Common myeloid progenitor, CD34-positive (primary cell): ENCODE results near the gene OPRM1.
"Not testable (repeated sequence)": the region's sequence is repeated elsewhere in the genome, so short reads cannot be mapped to it uniquely, and the experiment has no call there.

Experiments used
- CTCF ChIA-PET: fragments of 350-600 bp; sonication (Branson Sonifier 250); formaldehyde crosslinking; loops from one replicate; lab custom pipeline; 2021; ENCODE audit warnings: antibody characterized with exemption; lab: Charles Lee
- POLR2A ChIA-PET: fragments of 350-600 bp; sonication (Branson Sonifier 250); formaldehyde crosslinking; loops from one replicate; lab custom pipeline; 2021; ENCODE audit warnings: antibody characterized with exemption; lab: Charles Lee
- DNase-seq, 3 donors: peaks; one replicate each; pipeline versions ENCODE4 v3.0.0 to v3.0.0-alpha.2; 2013
- H3K27ac ChIP-seq, 2 experiments: 1 replicate in 1 of 2; 2 replicates in 1 of 2; pipeline ENCODE4 v1.7.0; 2013; ENCODE audit warnings: inconsistent platforms in 2 of 2, low read length in 2 of 2, mild to moderate bottlenecking in 2 of 2, low read depth in 1 of 2, moderate library complexity in 1 of 2; ENCODE audit not compliant: severe bottlenecking in 2 of 2, insufficient read depth in 1 of 2, poor library complexity in 1 of 2
- H3K27me3 ChIP-seq, 5 experiments: replicated peaks in 2 of 5; 1 replicate in 3 of 5; 2 replicates in 2 of 5; pipeline versions ENCODE4 v1.6.1 to v1.7.0; 2013; ENCODE audit warnings: low read length in 4 of 5, mild to moderate bottlenecking in 2 of 5, moderate library complexity in 2 of 5, inconsistent platforms in 1 of 5; ENCODE audit not compliant: insufficient read depth in 5 of 5, control insufficient read depth in 4 of 5
- H3K36me3 ChIP-seq, 4 experiments: 1 replicate in 2 of 4; 2 replicates in 2 of 4; pipeline versions ENCODE4 v1.6.1 to v1.7.0; 2013; ENCODE audit warnings: low read length in 3 of 4, control low read depth in 1 of 4, mild to moderate bottlenecking in 1 of 4; ENCODE audit not compliant: control insufficient read depth in 4 of 4, insufficient read depth in 4 of 4
- H3K4me1 ChIP-seq, 4 experiments: 1 replicate in 3 of 4; 2 replicates in 1 of 4; pipeline versions ENCODE4 v1.6.1 to v1.7.1; 2013; ENCODE audit warnings: low read length in 3 of 4, mild to moderate bottlenecking in 3 of 4, control low read depth in 1 of 4, inconsistent platforms in 1 of 4, moderate library complexity in 1 of 4; ENCODE audit not compliant: control insufficient read depth in 4 of 4, insufficient read depth in 4 of 4; ENCODE audit errors: control extremely low read depth in 1 of 4
- H3K4me3 ChIP-seq, 7 experiments: 1 replicate in 4 of 7; 2 replicates in 3 of 7; pipeline versions ENCODE4 v1.5.1 to v1.7.0; 2013; ENCODE audit warnings: mild to moderate bottlenecking in 7 of 7, low read length in 6 of 7, moderate library complexity in 6 of 7, inconsistent platforms in 2 of 7, low read depth in 2 of 7, control low read depth in 1 of 7; ENCODE audit not compliant: insufficient read depth in 4 of 7, control insufficient read depth in 1 of 7; ENCODE audit errors: extremely low read depth in 1 of 7
- H3K9me3 ChIP-seq, 5 experiments: 1 replicate in 4 of 5; 2 replicates in 1 of 5; pipeline versions ENCODE4 v1.6.1 to v1.7.1; 2013; ENCODE audit warnings: low read length in 4 of 5, mild to moderate bottlenecking in 2 of 5, inconsistent platforms in 1 of 5, low read depth in 1 of 5, moderate library complexity in 1 of 5; ENCODE audit not compliant: control insufficient read depth in 4 of 5, insufficient read depth in 2 of 5; ENCODE audit errors: control extremely low read depth in 1 of 5
- WGBS: methylation state at CpG from one replicate; pipeline ENCODE4 v1.1.5; 2013; ENCODE audit not compliant: insufficient coverage; 5-methylcytosine and 5-hydroxymethylcytosine counted together

OPRM1 gene

DNA sequence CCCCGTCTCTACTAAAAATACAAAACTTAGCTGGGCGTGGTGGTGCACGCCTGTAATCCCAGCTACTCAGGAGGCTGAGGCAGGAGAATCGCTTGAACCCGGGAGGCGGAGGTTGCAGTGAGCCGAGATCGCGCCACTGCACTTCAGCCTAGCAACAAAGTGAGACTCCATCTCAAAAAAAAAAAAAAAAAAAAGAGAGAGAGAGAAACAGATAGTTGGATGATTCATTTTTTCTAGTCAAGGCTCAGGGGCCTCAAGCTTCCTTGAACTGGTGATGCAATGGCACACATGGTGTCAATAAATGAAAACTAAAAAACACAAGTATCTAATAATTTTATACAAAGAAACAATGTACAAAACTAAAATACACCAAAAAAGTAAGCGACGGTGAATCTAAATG, 202.0 kb downstream of the OPRM1 start:
- H3K27ac ChIP-seq, H3K4me3 ChIP-seq, H3K9me3 ChIP-seq, H3K36me3 ChIP-seq, DNase-seq, POLR2A ChIA-PET, H3K27me3 ChIP-seq: not testable (repeated sequence)
- H3K4me1 ChIP-seq, result peaks cover 0 to 24% (median 0%) of the 10 kb centered on the region in 4 experiments
- WGBS, result 100% methylated on average over 2 of the region's 11 CpGs
- CTCF ChIA-PET, result interaction anchor here (0.9 to 1.7 kb wide), 4 partner anchors 9 to 58 kb away, joined by 3 to 6 read pairs (median 3); no protein-coding TSS in a partner anchor

DNA sequence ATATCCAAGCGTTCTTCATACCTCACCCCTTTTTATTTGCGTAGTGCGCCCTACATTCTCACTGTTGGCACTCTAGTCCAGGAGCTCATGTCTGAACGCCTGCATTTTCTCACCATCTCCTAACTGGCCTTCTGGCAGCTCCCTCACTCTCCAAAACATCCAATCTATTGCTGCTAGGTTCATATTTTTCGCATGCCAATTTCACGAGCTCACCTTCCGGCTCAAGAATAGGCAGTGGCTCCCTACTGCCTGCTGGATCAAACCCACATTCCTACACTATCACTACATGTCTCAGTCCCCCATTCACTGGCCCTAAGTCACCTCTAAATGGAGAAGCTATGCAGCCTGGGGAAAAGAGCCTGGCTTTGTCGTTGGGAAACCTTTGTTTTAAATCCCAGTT, 202.5 kb downstream of the OPRM1 start:
- Histone ChIP-seq H3K36me3 (no peaks in the 10 kb centered on the region), H3K4me1 (peaks cover 0 to 30% (median 0%) of the 10 kb centered on the region in 4 experiments), H3K4me3 (no peak overlapping the region), H3K27ac (no peak overlapping the region), H3K27me3 (no peaks in the 10 kb centered on the region), H3K9me3 (no peaks in the 10 kb centered on the region)
- no peak for DNase-seq
- CTCF ChIA-PET, result interaction anchor here (0.9 to 1.7 kb wide), 3 partner anchors 9 to 33 kb away, joined by 3 to 6 read pairs (median 3); no protein-coding TSS in a partner anchor
- POLR2A ChIA-PET, result no interaction called here
- 93% methylated on average over 4 of the region's 8 CpGs for WGBS

DNA sequence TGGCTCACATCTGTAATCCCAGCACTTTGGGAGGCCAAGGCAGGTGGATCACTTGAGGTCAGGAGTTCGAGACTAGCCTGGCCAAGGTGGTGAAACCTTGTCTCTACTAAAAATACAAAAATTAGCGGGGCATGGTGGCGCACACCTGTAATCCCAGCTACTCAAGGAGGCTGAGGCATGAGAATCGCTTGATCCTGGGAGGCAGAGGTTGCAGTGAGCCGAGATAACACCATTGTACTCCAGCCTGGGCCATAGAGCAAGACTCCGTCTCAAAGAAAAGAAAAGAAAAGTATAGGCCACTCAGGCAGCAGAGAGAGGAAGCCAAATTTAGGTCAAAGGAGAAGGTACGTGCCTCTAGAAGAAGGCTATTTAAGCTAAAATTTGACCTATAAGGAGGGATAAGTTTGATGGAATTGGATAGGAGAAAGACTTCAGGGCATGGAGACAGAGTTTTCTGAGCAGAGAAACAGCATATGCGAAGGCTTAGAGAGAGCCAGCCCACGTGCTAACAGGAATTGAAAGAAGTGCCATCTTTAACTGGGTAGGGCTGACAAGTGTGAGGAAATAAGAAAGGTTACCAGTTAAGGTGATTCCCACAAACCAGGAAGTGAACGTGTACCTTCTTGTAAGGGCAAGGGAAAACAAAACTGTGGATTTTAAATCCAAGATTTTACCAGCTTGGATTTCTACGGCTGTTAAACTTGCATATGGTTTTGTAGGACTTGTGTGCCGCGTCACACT, 203.7 kb downstream of the OPRM1 start:
- ChIA-PET POLR2A (no interaction called here), CTCF (no interaction called here)
- Histone ChIP-seq H3K9me3 (no peaks in the 10 kb centered on the region), H3K4me3 (no peak overlapping the region), H3K4me1 (peaks cover 0 to 42% (median 5%) of the 10 kb centered on the region in 4 experiments), H3K27ac (no peak overlapping the region), H3K27me3 (no peaks in the 10 kb centered on the region), H3K36me3 (no peaks in the 10 kb centered on the region)
- DNase-seq, result no peak
- 97% methylated on average over 13 of the region's 13 CpGs for WGBS

- Histone ChIP-seq H3K9me3 (no peaks in the 10 kb centered on the region), H3K27ac (no peak overlapping the region), H3K4me3 (peak overlapping the region in 1 of 7 experiments; percentile 59), H3K36me3 (no peaks in the 10 kb centered on the region), H3K27me3 (no peaks in the 10 kb centered on the region), H3K4me1 (peaks cover 0 to 48% (median 6%) of the 10 kb centered on the region in 4 experiments)
- whole genome bisulfite sequencing, result 93% methylated on average over 2 of the region's 6 CpGs
- DNase-seq, result no peak
- ChIA-PET POLR2A (no interaction called here), CTCF (interaction anchor here (1.0 to 1.1 kb wide), 2 partner anchors 18 to 66 kb away, joined by 3 read pairs; no protein-coding TSS in a partner anchor)
Measured at GRCh38 chr6:154243793-154244750, 205.0 kb downstream of the OPRM1 start.

DNA sequence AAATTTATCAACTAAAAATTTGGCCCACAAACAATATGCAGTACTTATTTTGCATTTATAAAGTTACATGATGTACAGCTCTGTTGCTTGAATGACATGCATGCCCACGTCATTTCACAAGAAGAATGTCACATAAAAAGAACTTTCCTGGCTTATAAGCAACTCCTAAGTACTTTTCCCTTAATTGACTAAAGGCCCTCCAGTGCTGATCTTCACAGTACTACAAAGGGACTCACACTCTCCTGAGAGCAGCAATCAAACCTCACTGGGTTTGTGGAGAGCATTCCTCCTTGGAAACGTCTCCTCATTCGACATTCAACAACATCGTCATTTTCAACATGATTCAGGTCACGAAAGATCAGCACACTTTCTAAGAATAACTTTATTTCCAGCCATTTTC, 206.5 kb downstream of the OPRM1 start:
- DNase-seq, result no peak
- WGBS, result 73% methylated on average over 4 of the region's 5 CpGs
- CTCF ChIA-PET, result no interaction called here

GRCh38 chr6:154246723-154247118, 207.7 kb downstream of the OPRM1 start:
- Histone ChIP-seq H3K9me3 (no peaks in the 10 kb centered on the region), H3K36me3 (no peaks in the 10 kb centered on the region), H3K4me1 (peaks cover 0 to 70% (median 12%) of the 10 kb centered on the region in 4 experiments), H3K27me3 (no peaks in the 10 kb centered on the region), H3K4me3 (peak overlapping the region in 1 of 7 experiments; percentile 59), H3K27ac (no peak overlapping the region)
- no peak for DNase-seq
- ChIA-PET POLR2A (no interaction called here), CTCF (interaction anchor here (0.8 to 1.7 kb wide), 2 partner anchors 10 to 30 kb away, joined by 3 to 6 read pairs; no protein-coding TSS in a partner anchor)
- WGBS, result 81% methylated on average over 3 of the region's 7 CpGs

More for the DNA sequence above, 206.5 kb downstream of the OPRM1 start:
- Histone ChIP-seq H3K27me3 (no peaks in the 10 kb centered on the region), H3K27ac (no peak overlapping the region), H3K36me3 (no peaks in the 10 kb centered on the region), H3K4me3 (peak overlapping the region in 1 of 7 experiments; percentile 59), H3K4me1 (peaks cover 0 to 62% (median 10%) of the 10 kb centered on the region in 4 experiments), H3K9me3 (no peaks in the 10 kb centered on the region)
- POLR2A ChIA-PET, result no interaction called here
